ENCODE measurements around the gene NBPF3. TPM values are rescaled to one million over a fixed set of nuclear protein-coding genes. Genes with fewer than 3 reads are reported as not detected.
"Not testable (repeated sequence)": the region's sequence is repeated elsewhere in the genome, so short reads cannot be mapped to it uniquely, and the experiment has no call there.

The NBPF3 gene
- total and polyA plus RNA-seq, 2 experiments from 2014 or later: 3.6 to 14.3 TPM

DNA sequence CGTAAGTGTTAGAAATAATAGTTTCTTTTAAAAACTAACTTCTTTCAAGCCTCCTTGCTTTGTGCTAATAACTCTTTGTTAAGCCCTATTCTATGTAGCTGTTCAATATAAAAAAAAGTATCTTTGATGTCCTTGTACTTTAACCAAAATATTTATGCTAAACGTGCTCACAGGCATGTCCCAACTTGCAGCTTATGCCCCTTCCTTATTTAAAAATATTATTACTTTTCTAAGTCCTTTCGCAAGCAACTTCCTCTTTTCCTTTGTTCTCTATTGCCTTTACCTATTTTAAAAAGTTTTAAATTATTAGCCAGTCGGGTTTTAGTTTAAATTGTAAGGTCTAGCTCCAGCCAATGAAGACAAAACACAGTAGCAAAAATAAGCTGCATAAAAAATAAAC is 43.4 kb upstream of the NBPF3 start:
- Histone ChIP-seq H3K9me3 (ENCODE audit: low read depth) (no peaks in the 10 kb centered on the region), H3K9me2 (replicated peaks; ENCODE audit: insufficient read depth) (no peaks in the 10 kb centered on the region), H3K4me3 (no peak overlapping the region), H3K27ac (no peak overlapping the region), H2AFZ (no peak overlapping the region), H3K36me3 (replicated peaks; ENCODE audit: insufficient read depth, low read depth) (no peaks in the 10 kb centered on the region), H3K79me2 (no peaks in the 10 kb centered on the region), H3K4me1 (ENCODE audit: insufficient read depth) (no peaks in the 10 kb centered on the region), H3K27me3 (no peaks in the 10 kb centered on the region), H4K20me1 (ENCODE audit: insufficient read depth, poor library complexity, severe bottlenecking) (no peaks in the 10 kb centered on the region), H3K4me2 (no peak overlapping the region)
- TF ChIP-seq EZH2 (IDR thresholded peaks at IDR 0.05; ENCODE audit: borderline replicate concordance) (no peak), EZH2phosphoT487 (IDR thresholded peaks at IDR 0.05; ENCODE audit: low read depth, severe bottlenecking, unreplicated experiment) (no peak)
- TF ChIP-seq, protein P1, sequence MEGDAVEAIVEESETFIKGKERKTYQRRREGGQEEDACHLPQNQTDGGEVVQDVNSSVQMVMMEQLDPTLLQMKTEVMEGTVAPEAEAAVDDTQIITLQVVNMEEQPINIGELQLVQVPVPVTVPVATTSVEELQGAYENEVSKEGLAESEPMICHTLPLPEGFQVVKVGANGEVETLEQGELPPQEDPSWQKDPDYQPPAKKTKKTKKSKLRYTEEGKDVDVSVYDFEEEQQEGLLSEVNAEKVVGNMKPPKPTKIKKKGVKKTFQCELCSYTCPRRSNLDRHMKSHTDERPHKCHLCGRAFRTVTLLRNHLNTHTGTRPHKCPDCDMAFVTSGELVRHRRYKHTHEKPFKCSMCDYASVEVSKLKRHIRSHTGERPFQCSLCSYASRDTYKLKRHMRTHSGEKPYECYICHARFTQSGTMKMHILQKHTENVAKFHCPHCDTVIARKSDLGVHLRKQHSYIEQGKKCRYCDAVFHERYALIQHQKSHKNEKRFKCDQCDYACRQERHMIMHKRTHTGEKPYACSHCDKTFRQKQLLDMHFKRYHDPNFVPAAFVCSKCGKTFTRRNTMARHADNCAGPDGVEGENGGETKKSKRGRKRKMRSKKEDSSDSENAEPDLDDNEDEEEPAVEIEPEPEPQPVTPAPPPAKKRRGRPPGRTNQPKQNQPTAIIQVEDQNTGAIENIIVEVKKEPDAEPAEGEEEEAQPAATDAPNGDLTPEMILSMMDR (IDR thresholded peaks at IDR 0.05; ENCODE audit: poor library complexity): no peak
- WGBS (ENCODE audit: low lambda C conversion rate, missing lambda C conversion rate): 78% methylated on average over 4 of the region's 4 CpGs
- DNase-seq (ENCODE audit: low spot score): no peak

DNA sequence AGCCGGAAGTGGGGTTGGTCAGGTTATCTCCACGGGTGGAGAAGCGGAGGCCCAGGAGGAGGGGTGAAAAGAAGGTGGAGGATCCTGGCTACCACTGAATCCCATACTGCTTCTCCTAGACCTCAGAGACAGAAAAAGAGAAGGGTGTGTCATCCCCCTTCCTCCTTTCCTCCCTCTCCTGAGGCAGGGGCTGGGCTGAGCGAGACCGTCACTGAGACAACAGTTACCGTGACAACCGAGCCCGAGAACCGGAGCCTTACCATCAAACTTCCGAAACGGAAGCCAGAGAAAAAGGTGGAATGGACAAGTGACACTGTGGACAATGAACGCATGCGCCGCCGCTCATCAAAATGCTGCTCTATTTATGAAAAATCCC is 42.1 kb upstream of the NBPF3 start:
- Histone ChIP-seq H2AFZ (no peak overlapping the region), H3K9me2 (replicated peaks; ENCODE audit: insufficient read depth) (no peaks in the 10 kb centered on the region), H3K9me3 (ENCODE audit: low read depth) (no peaks in the 10 kb centered on the region), H3K4me3 (no peak overlapping the region), H4K20me1 (ENCODE audit: insufficient read depth, poor library complexity, severe bottlenecking) (no peaks in the 10 kb centered on the region), H3K79me2 (no peaks in the 10 kb centered on the region), H3K4me1 (ENCODE audit: insufficient read depth) (no peaks in the 10 kb centered on the region), H3K27ac (no peak overlapping the region), H3K36me3 (replicated peaks; ENCODE audit: insufficient read depth, low read depth) (no peaks in the 10 kb centered on the region), H3K4me2 (no peak overlapping the region), H3K27me3 (no peaks in the 10 kb centered on the region)
- TF ChIP-seq EZH2phosphoT487 (IDR thresholded peaks at IDR 0.05; ENCODE audit: low read depth, severe bottlenecking, unreplicated experiment) (no peak), EZH2 (IDR thresholded peaks at IDR 0.05; ENCODE audit: borderline replicate concordance) (no peak)
- TF ChIP-seq, protein P1 (IDR thresholded peaks at IDR 0.05; ENCODE audit: poor library complexity): no peak
- no peak for DNase-seq (ENCODE audit: low spot score)
- WGBS (ENCODE audit: low lambda C conversion rate, missing lambda C conversion rate): 74% methylated on average over 15 of the region's 15 CpGs

DNA sequence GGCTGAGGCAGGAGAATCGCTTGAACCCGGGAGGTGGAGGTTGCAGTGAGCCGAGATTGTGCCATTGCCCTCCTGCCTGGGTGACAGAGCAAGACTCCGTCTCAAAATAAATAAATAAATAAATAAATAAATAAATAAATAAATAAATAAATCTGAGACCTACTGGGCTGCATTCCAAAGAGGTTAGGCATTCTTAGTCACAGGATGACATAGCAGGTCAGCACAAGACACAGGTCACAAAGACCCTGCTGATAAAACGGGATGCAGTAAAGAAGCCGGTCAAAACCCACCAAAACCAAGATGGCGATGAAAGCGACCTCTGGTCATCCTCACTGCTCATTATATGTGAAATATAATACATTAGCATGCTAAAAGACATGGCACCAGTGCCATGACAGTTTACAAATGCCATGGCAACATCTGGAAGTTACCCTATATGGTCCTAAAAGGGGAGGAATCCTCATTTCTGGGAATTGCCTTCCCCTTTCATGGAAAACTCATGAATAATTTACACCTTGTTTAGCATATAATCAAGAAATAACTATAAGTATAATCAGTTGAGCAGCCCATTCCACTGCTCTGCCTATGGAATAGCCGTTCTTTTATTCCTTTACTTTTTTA is 38.1 kb upstream of the NBPF3 start:
- H3K4me1 ChIP-seq (ENCODE audit: insufficient read depth); H3K4me3 ChIP-seq; H3K9me2 ChIP-seq (replicated peaks; ENCODE audit: insufficient read depth); H4K20me1 ChIP-seq (ENCODE audit: insufficient read depth, poor library complexity, severe bottlenecking); H3K4me2 ChIP-seq; DNase-seq (ENCODE audit: low spot score); H2AFZ ChIP-seq; H3K36me3 ChIP-seq (replicated peaks; ENCODE audit: insufficient read depth, low read depth); H3K27me3 ChIP-seq; H3K79me2 ChIP-seq; H3K9me3 ChIP-seq (ENCODE audit: low read depth); H3K27ac ChIP-seq: not testable (repeated sequence)
- 85% methylated on average over 9 of the region's 9 CpGs for WGBS (ENCODE audit: low lambda C conversion rate, missing lambda C conversion rate)

DNA sequence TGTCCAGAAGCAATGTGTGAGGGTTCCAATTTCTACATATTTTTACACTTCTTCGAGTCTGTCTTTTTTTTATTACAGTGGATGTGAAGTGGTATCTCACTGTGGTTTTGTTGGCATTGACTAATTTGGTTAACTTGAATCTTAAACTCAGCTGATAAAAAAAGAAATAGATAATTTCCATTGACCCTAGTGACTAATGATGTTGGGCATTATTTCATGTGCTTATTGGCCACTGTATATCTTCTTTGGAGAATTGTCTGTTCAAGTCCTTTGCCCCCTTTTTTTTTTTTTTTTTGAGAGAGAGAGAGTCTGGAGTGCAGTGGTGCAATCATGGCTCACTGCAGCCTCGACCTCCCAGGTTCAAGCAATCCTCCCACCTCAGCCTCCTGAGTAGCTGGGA is 33.3 kb upstream of the NBPF3 start:
- H3K27ac ChIP-seq: no peak overlapping the region
- H3K9me2 ChIP-seq (replicated peaks; ENCODE audit: insufficient read depth): no peaks in the 10 kb centered on the region
- no peaks in the 10 kb centered on the region for H3K79me2 ChIP-seq
- H3K9me3 ChIP-seq (ENCODE audit: low read depth): no peaks in the 10 kb centered on the region
- TF ChIP-seq EZH2phosphoT487 (IDR thresholded peaks at IDR 0.05; ENCODE audit: low read depth, severe bottlenecking, unreplicated experiment) (no peak), EZH2 (IDR thresholded peaks at IDR 0.05; ENCODE audit: borderline replicate concordance) (no peak)
- TF ChIP-seq, protein P1 (IDR thresholded peaks at IDR 0.05; ENCODE audit: poor library complexity): no peak
- no peak overlapping the region for H3K4me3 ChIP-seq
- no peaks in the 10 kb centered on the region for H3K4me1 ChIP-seq (ENCODE audit: insufficient read depth)
- 65% methylated on average over 2 of the region's 2 CpGs for WGBS (ENCODE audit: low lambda C conversion rate, missing lambda C conversion rate)
- H3K27me3 ChIP-seq: no peaks in the 10 kb centered on the region
- H2AFZ ChIP-seq: no peak overlapping the region
- no peaks in the 10 kb centered on the region for H3K36me3 ChIP-seq (replicated peaks; ENCODE audit: insufficient read depth, low read depth)
- H3K4me2 ChIP-seq: no peak overlapping the region
- H4K20me1 ChIP-seq (ENCODE audit: insufficient read depth, poor library complexity, severe bottlenecking): no peaks in the 10 kb centered on the region
- no peak for DNase-seq (ENCODE audit: low spot score)

DNA sequence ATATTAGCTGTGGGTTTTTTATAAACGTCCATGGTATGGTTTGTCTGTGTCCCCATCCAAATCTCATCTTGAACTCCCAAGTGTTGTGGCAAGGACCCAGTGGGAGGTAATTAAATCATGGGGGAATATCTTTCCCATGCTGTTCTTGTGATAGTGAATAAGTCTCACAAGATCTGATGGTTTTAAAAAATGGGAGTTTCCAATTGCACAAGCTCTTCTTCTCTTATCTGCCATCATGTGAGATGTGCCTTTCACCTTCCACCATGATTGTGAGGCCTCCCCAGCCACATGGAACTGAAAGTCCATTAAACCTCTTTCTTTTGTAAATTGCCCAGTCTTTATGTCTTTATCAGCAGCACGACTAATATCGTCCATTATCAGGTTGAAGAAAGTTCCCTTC is 30.0 kb upstream of the NBPF3 start:
- not testable (repeated sequence) for H3K4me3 ChIP-seq; H3K27me3 ChIP-seq; H3K4me1 ChIP-seq (ENCODE audit: insufficient read depth); H2AFZ ChIP-seq; H3K27ac ChIP-seq; H3K4me2 ChIP-seq; H3K9me2 ChIP-seq (replicated peaks; ENCODE audit: insufficient read depth); H3K9me3 ChIP-seq (ENCODE audit: low read depth); DNase-seq (ENCODE audit: low spot score); H4K20me1 ChIP-seq (ENCODE audit: insufficient read depth, poor library complexity, severe bottlenecking); H3K36me3 ChIP-seq (replicated peaks; ENCODE audit: insufficient read depth, low read depth); H3K79me2 ChIP-seq
- 71% methylated on average over 3 of the region's 3 CpGs for WGBS (ENCODE audit: low lambda C conversion rate, missing lambda C conversion rate)

Measured in hepatocyte (in vitro differentiated cells).